H1 (cell line): Measurements from ENCODE around the gene SLX9. TPM values are rescaled to one million over a fixed set of nuclear protein-coding genes. Genes with fewer than 3 reads are reported as not detected.

ENCODE experiments used
- KDM5A ChIP-seq: fragments of 200-600 bp; IDR thresholded peaks from 2 replicates; pipeline ENCODE4 v1.7.1; 2012; ENCODE audit warnings: mild to moderate bottlenecking, low read length, inconsistent platforms, mixed read lengths
- SAP30 ChIP-seq: fragments of 300-600 bp; sonication (generic); IDR thresholded peaks from 2 replicates; pipeline ENCODE4 v1.7.1; 2012; ENCODE audit warnings: low read length, moderate library complexity, mild to moderate bottlenecking, inconsistent platforms; ENCODE audit not compliant: insufficient read depth, insufficient replicate concordance
- SIX5 ChIP-seq: IDR thresholded peaks from 2 replicates; pipeline ENCODE4 v1.6.1; 2011; ENCODE audit warnings: mild to moderate bottlenecking, low read depth, low read length
- polyA plus RNA-seq, 7 experiments: library from polyadenylated mRNA; depleted of rRNA in 3 of 7; stranded (reverse) in 5 of 7; unstranded in 2 of 7; fragments of >200 nt in 5 of 7; fragments of 200-250 nt in 2 of 7; gene quantifications; 1 replicate in 5 of 7; 2 replicates in 1 of 7; 4 replicates in 1 of 7; pipeline versions ENCODE4 v1.2.1 to v1.2.3, GENCODE V29; 2011 to 2013; ENCODE audit warnings: missing spikeins in 2 of 7, mixed read lengths in 2 of 7
- total RNA-seq: library from RNA; stranded (reverse); fragmentation: NEBNext Ultra II Directional; extraction: Animal tissue kit (Norgen Biotek cat#: 25700); gene quantifications from 2 replicates; pipeline ENCODE4 v1.2.1, GENCODE V29; 2021

Gene SLX9
- total and polyA plus RNA-seq, 2 of the 8 experiments (the other 6 are each of a cell fraction or from before 2014, with no cell fraction given), result 17.7 to 57.3 TPM

GRCh38 chr21:45014747-45015468, 75.1 kb downstream of the SLX9 start (continued):
- TF ChIP-seq SAP30 (no peak), KDM5A (no peak), SIX5 (no peak)
